ENCODE results near the gene LONP1. TPM values are rescaled to one million over a fixed set of nuclear protein-coding genes. Genes with fewer than 3 reads are reported as not detected.
A peak's percentile ranks its signal among the peaks of the same experiment; 100 is the strongest.

The LONP1 gene
- total RNA-seq, 6 experiments from 2014 or later, result 67.9 to 86.0 (median 72.9) TPM

DNA sequence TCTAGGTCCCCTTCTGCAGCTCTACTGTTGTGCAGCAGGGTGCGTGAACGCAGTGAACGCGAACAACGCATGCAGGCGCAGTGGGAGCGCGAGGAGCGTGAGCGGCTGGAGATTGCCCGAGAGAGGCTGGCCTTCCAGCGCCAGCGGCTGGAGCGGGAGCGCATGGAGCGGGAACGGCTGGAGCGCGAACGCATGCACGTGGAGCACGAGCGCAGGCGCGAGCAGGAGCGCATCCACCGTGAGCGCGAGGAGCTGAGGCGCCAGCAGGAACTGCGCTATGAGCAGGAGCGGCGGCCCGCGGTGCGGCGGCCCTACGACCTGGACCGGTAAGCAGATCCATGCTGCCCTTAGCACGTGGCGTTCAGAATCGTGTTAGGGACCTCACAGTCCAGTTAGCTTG, 58.5 kb downstream of the LONP1 start:
- Mint-ChIP-seq H3K36me3 (ENCODE audit: low read depth) (peaks cover 24% of the 10 kb centered on the region; the same call in 1 of the 2 replicates), H3K27me3 (ENCODE audit: insufficient read depth) (peaks cover 5% of the 10 kb centered on the region; the same call in 1 of the 2 replicates), H3K4me1 (ENCODE audit: low read depth) (peaks cover 18% of the 10 kb centered on the region), H3K4me3 (no peak overlapping the region), H3K9me3 (no peaks in the 10 kb centered on the region), H3K27ac (no peak overlapping the region)
- TF ChIP-seq, protein P1, sequence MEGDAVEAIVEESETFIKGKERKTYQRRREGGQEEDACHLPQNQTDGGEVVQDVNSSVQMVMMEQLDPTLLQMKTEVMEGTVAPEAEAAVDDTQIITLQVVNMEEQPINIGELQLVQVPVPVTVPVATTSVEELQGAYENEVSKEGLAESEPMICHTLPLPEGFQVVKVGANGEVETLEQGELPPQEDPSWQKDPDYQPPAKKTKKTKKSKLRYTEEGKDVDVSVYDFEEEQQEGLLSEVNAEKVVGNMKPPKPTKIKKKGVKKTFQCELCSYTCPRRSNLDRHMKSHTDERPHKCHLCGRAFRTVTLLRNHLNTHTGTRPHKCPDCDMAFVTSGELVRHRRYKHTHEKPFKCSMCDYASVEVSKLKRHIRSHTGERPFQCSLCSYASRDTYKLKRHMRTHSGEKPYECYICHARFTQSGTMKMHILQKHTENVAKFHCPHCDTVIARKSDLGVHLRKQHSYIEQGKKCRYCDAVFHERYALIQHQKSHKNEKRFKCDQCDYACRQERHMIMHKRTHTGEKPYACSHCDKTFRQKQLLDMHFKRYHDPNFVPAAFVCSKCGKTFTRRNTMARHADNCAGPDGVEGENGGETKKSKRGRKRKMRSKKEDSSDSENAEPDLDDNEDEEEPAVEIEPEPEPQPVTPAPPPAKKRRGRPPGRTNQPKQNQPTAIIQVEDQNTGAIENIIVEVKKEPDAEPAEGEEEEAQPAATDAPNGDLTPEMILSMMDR (IDR thresholded peaks at IDR 0.05), result no peak
- DNase-seq, result no peak

DNA sequence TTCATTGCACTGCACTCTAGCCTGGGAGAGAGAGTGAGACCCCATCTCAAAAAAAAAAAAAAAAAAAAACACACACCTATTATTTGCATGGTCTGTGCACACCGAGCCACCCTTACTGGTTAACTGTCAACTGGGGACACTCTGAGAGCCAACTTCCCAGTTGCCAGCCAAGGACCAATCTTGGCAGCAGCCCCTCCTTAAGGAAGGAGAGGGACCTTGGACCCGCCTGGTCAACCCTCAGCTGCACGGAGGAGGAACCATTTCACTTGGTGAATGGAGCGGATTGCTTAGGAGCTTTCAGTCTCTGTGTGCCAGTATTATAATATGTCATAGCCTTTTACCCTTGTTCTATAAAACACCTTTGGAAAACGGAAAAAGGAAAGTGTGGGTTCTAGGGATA, 64.5 kb downstream of the LONP1 start:
- no peak overlapping the region for H3K4me3 Mint-ChIP-seq

DNA sequence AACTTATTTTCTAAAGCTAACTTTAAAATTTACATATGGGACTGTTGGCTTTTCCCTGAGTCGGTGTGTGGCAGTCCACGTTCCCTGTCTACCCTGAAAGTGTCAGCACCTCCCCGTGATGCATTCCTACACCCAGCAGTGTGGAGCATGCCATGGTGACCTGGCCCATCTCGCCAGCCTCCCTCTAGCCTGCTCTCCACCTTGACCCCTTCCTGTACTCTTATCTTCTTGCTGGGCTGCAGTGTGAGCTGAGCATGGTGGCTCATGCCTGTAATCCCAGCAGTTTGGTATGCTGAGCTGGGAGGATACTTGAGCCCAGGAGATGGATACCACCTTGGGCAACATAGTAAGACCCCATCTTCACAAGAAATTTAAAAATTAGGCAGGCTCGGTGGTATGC, 65.0 kb downstream of the LONP1 start:
- no peak for DNase-seq
- Mint-ChIP-seq H3K4me3 (no peak overlapping the region), H3K9me3 (no peaks in the 10 kb centered on the region), H3K27me3 (ENCODE audit: insufficient read depth) (peaks cover 6% of the 10 kb centered on the region), H3K36me3 (ENCODE audit: low read depth) (peaks cover 39% of the 10 kb centered on the region), H3K27ac (no peak overlapping the region), H3K4me1 (ENCODE audit: low read depth) (no peaks in the 10 kb centered on the region)
- TF ChIP-seq, protein P1 (IDR thresholded peaks at IDR 0.05), result no peak

More for the DNA sequence above, 64.5 kb downstream of the LONP1 start:
- H3K27me3 Mint-ChIP-seq (ENCODE audit: insufficient read depth), result peaks cover 6% of the 10 kb centered on the region
- H3K4me1 Mint-ChIP-seq (ENCODE audit: low read depth), result no peaks in the 10 kb centered on the region
- TF ChIP-seq, protein P1 (IDR thresholded peaks at IDR 0.05), result no peak
- H3K36me3 Mint-ChIP-seq (ENCODE audit: low read depth), result peaks cover 36% of the 10 kb centered on the region
- no peak for DNase-seq
- H3K9me3 Mint-ChIP-seq, result no peaks in the 10 kb centered on the region
- H3K27ac Mint-ChIP-seq, result no peak overlapping the region

DNA sequence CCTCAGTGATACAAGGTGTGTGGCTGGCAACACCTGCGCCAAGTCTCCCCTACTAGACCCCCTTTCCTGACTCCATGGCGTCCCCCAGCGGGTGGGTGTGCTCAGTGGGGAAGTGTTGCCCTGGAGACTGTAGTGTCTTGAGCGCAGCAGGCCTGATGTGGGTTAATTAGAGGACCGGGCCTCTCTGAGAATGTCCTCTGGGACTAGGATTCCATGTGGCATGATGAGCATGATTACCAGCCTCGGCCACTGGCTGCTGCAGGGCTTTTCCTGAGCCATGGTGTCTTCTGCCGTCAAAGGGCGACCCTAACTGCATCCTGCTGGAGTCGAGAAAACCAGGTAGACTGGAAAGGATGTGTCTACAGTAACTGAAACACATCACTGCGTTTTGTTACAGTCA, 67.7 kb downstream of the LONP1 start:
- no peaks in the 10 kb centered on the region for H3K4me1 Mint-ChIP-seq (ENCODE audit: low read depth)
- no peaks in the 10 kb centered on the region for H3K9me3 Mint-ChIP-seq
- H3K36me3 Mint-ChIP-seq (ENCODE audit: low read depth), result peaks cover 47% of the 10 kb centered on the region
- H3K27me3 Mint-ChIP-seq (ENCODE audit: insufficient read depth), result peaks cover 4% of the 10 kb centered on the region
- H3K27ac Mint-ChIP-seq, result no peak overlapping the region
- no peak for DNase-seq
- TF ChIP-seq, protein P1 (IDR thresholded peaks at IDR 0.05), result no peak
- H3K4me3 Mint-ChIP-seq, result no peak overlapping the region

DNA sequence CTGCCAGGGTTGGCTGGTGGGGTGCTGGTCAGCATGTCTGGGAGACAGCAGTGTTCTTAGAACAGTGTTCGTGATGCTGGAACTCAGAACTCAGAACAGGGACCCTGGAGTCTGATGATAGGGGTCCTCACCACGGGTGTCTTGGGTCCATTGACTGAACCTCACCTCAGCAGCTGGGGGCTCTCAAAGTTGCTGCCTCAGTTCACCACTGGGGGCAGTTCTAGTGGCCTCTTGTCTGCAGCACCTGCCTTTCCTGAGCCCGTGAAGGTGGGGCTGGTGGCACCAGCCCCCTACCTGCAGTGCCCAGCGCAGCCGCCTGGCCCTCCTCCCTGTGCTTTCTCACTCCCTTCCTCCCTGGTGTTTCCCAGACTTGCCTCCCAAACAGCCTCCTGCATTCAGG, 68.6 kb downstream of the LONP1 start:
- Mint-ChIP-seq H3K9me3 (no peaks in the 10 kb centered on the region), H3K27ac (no peak overlapping the region), H3K4me1 (ENCODE audit: low read depth) (no peaks in the 10 kb centered on the region), H3K4me3 (no peak overlapping the region), H3K27me3 (ENCODE audit: insufficient read depth) (peaks cover 1% of the 10 kb centered on the region), H3K36me3 (ENCODE audit: low read depth) (peaks cover 53% of the 10 kb centered on the region)
- TF ChIP-seq, protein P1 (IDR thresholded peaks at IDR 0.05), result peak; percentile 16; the same call in 1 of the 2 replicates
- DNase-seq, result no peak

DNA sequence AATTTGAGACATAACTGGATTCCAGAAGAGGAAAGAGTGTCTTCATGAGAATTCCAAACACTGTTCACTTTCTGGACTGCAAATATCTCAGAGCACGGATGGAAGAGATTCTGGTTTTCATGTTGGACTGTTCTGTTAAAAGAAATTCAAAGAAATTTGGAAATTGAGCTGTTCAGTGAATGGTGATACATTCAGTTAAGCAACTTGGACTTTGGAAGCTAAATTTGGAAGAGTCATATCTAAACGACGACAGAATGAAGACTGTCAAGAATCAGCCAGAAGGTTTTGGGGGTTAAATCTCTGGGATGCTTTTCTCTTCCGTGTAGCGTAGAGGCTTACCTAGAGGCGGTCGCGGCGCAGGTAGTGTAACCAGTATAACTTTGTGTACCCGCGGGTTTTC, 71.5 kb downstream of the LONP1 start:
- H3K36me3 Mint-ChIP-seq (ENCODE audit: low read depth), result peaks cover 50% of the 10 kb centered on the region
- H3K27ac Mint-ChIP-seq, result no peak overlapping the region
- DNase-seq, result no peak

More for the DNA sequence above, 71.5 kb downstream of the LONP1 start:
- peaks cover 18% of the 10 kb centered on the region for H3K4me1 Mint-ChIP-seq (ENCODE audit: low read depth)
- no peak overlapping the region for H3K4me3 Mint-ChIP-seq
- peaks cover 1% of the 10 kb centered on the region; the same call in 1 of the 2 replicates for H3K27me3 Mint-ChIP-seq (ENCODE audit: insufficient read depth)
- no peaks in the 10 kb centered on the region for H3K9me3 Mint-ChIP-seq
- TF ChIP-seq, protein P1 (IDR thresholded peaks at IDR 0.05), result no peak

Data from HFFc6 (cell line).